ENCODE results near the gene GSPT2. TPM values are rescaled to one million over a fixed set of nuclear protein-coding genes. Genes with fewer than 3 reads are reported as not detected.

The GSPT2 gene
- total RNA-seq: 10 to 100 TPM; 13.6 to 14.0 TPM

DNA sequence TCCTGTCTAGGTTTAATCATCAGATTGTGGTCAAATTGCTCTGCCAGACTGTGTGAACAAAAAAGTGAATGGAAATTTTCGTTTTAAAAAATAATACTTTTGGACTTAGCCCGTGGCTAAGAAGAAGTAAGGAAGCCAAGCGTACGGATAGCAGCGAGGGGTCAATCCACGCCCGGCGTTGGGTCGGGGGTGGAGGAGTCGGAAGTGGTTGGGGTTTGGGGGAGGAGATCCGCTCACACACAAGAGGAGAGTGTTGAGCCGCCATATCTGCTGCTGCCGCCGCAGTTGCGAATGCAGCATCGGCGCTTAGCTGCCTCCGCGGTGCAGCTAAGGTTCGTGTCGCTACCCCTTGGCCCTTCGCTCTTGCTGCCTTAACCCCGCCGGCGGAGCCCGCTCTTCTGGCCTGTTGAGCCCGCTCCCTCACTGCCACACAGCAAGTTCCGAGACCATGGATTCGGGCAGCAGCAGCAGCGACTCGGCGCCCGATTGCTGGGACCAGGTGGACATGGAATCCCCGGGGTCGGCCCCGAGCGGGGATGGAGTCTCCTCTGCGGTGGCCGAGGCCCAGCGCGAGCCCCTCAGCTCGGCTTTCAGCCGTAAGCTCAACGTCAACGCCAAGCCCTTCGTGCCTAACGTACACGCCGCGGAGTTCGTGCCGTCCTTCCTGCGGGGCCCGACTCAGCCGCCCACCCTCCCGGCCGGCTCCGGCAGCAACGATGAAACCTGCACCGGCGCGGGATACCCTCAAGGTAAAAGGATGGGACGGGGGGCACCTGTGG, at the start of gene GSPT2:
Gene GSPT2 (plus strand): TSS at position 264 of the 779 bp plus-strand sequence. CDS start 185 bp downstream, at position 449.

GRCh38 chrX:51710277-51711164, 32.7 kb upstream of the GSPT2 start, which contains the start of gene CENPVL1:
CENPVL1 (plus strand) TSS chrX:51710512; CDS start chrX:51710512, 0 bp downstream.

Other genes with a start within 250 kb of the GSPT2 start
- gene NUDT11, start 246.8 kb upstream of the GSPT2 start, total RNA-seq: under 1 TPM; 0.55 to 0.76 TPM
- not detected for gene CENPVL3, start 124.5 kb upstream of the GSPT2 start, total RNA-seq
- not detected for gene CENPVL2, start 60.6 kb upstream of the GSPT2 start, total RNA-seq
- not detected for gene CENPVL1, start 32.9 kb upstream of the GSPT2 start, total RNA-seq
- gene MAGED1, start 150.2 kb downstream of the GSPT2 start, total RNA-seq: 10 to 100 TPM; 35.4 TPM

All from activated naive CD4-positive, alpha-beta T cell treated with anti-CD3 and anti-CD28 coated beads, Interleukin-2, amount 10 ng/mL, durations not matched to agents 5 hours and 36 hours (primary cell).